H9 (cell line): ENCODE measurements around the gene SIGLEC5. TPM values are rescaled to one million over a fixed set of nuclear protein-coding genes. Genes with fewer than 3 reads are reported as not detected.

Source experiments
- DNase-seq: peaks from one replicate; pipeline ENCODE4 v3.0.0-alpha.2; 2017
- H2AFZ ChIP-seq: one replicate; pipeline ENCODE4 v1.6.1; 2013; ENCODE audit warnings: mild to moderate bottlenecking, low read length, control low read depth, moderate library complexity
- H2AK5ac ChIP-seq: 2 replicates; pipeline ENCODE4 v1.6.1; 2013; ENCODE audit warnings: low read length, control low read depth, mixed read lengths; ENCODE audit not compliant: insufficient read length
- H2BK120ac ChIP-seq: one replicate; pipeline ENCODE4 v1.6.1; 2013; ENCODE audit warnings: low read depth, mild to moderate bottlenecking, low read length, control low read depth, inconsistent platforms; ENCODE audit not compliant: poor library complexity, severe bottlenecking
- H2BK12ac ChIP-seq: 2 replicates; pipeline ENCODE4 v1.6.1; 2013; ENCODE audit warnings: low read length, control low read depth, mixed read lengths, low read depth; ENCODE audit not compliant: insufficient read length
- H2BK15ac ChIP-seq: 2 replicates; pipeline ENCODE4 v1.6.1; 2013; ENCODE audit warnings: low read depth, low read length, control low read depth
- H2BK20ac ChIP-seq: one replicate; pipeline ENCODE4 v1.6.1; 2013; ENCODE audit warnings: low read depth, mild to moderate bottlenecking, low read length, control low read depth, inconsistent platforms; ENCODE audit not compliant: poor library complexity, severe bottlenecking
- H2BK5ac ChIP-seq: 2 replicates; pipeline ENCODE4 v1.6.1; 2013; ENCODE audit warnings: low read length, control low read depth, mixed read lengths; ENCODE audit not compliant: insufficient read length
- H3K14ac ChIP-seq: 2 replicates; pipeline ENCODE4 v1.6.1; 2013; ENCODE audit warnings: low read length, control low read depth; ENCODE audit not compliant: insufficient read depth
- H3K18ac ChIP-seq: 2 replicates; pipeline ENCODE4 v1.6.1; 2013; ENCODE audit warnings: low read depth, mild to moderate bottlenecking, mixed read lengths, low read length, control low read depth; ENCODE audit not compliant: insufficient read length
- H3K23ac ChIP-seq: 2 replicates; pipeline ENCODE4 v1.6.1; 2013; ENCODE audit warnings: low read length, control low read depth, mixed read lengths, low read depth; ENCODE audit not compliant: insufficient read length
- H3K23me2 ChIP-seq: 2 replicates; pipeline ENCODE4 v1.6.1; 2013; ENCODE audit warnings: low read depth, mild to moderate bottlenecking, mixed read lengths, low read length, control low read depth; ENCODE audit not compliant: insufficient read length, poor library complexity, severe bottlenecking
- H3K27ac ChIP-seq: 2 replicates; pipeline ENCODE4 v1.5.1; 2013; ENCODE audit warnings: low read length, control low read depth, mixed read lengths, low read depth; ENCODE audit not compliant: insufficient read length
- H3K27me3 ChIP-seq: 2 replicates; pipeline ENCODE4 v1.6.1; 2013; ENCODE audit warnings: low read length, control low read depth, inconsistent platforms; ENCODE audit not compliant: insufficient read depth
- H3K4ac ChIP-seq: 2 replicates; pipeline ENCODE4 v1.6.1; 2013; ENCODE audit warnings: low read depth, mild to moderate bottlenecking, control low read depth, inconsistent platforms, low read length, moderate library complexity
- H3K4me1 ChIP-seq: 2 replicates; pipeline ENCODE4 v1.6.1; 2013; ENCODE audit warnings: low read length, control low read depth, inconsistent platforms; ENCODE audit not compliant: insufficient read depth
- H3K4me2 ChIP-seq: 2 replicates; pipeline ENCODE4 v1.6.1; 2013; ENCODE audit warnings: low read length, control low read depth, mixed read lengths; ENCODE audit not compliant: insufficient read length, insufficient read depth
- H3K56ac ChIP-seq: 2 replicates; pipeline ENCODE4 v1.6.1; 2013; ENCODE audit warnings: low read depth, mild to moderate bottlenecking, mixed read lengths, low read length, control low read depth; ENCODE audit not compliant: insufficient read length
- H3K79me1 ChIP-seq: 2 replicates; pipeline ENCODE4 v1.6.1; 2013; ENCODE audit warnings: low read depth, mild to moderate bottlenecking, moderate library complexity, low read length, control low read depth, inconsistent platforms; ENCODE audit not compliant: insufficient read depth, poor library complexity, severe bottlenecking
- H3K79me2 ChIP-seq: 2 replicates; pipeline ENCODE4 v1.6.1; 2013; ENCODE audit warnings: low read length, control low read depth, inconsistent platforms; ENCODE audit not compliant: insufficient read depth
- H3K9ac ChIP-seq: 2 replicates; pipeline ENCODE4 v1.6.1; 2013; ENCODE audit warnings: low read length, control low read depth, mixed read lengths; ENCODE audit not compliant: insufficient read length; ENCODE audit errors: extremely low read depth
- H3K9me3 ChIP-seq: one replicate; pipeline ENCODE4 v1.6.1; 2013; ENCODE audit warnings: low read depth, low read length, inconsistent platforms; ENCODE audit not compliant: control insufficient read depth
- H3T11ph ChIP-seq: one replicate; pipeline ENCODE4 v1.6.1; 2013; ENCODE audit warnings: mild to moderate bottlenecking, low read length, control low read depth, inconsistent platforms
- H4K20me1 ChIP-seq: one replicate; pipeline ENCODE4 v1.6.1; 2013; ENCODE audit not compliant: control insufficient read depth, insufficient read length, insufficient read depth
- H4K5ac ChIP-seq: 2 replicates; pipeline ENCODE4 v1.6.1; 2013; ENCODE audit warnings: low read depth, mild to moderate bottlenecking, mixed read lengths, low read length, control low read depth; ENCODE audit not compliant: insufficient read length
- H4K8ac ChIP-seq: replicated peaks from 2 replicates; pipeline ENCODE4 v1.6.1; 2013; ENCODE audit warnings: low read length, control low read depth, mixed read lengths, low read depth; ENCODE audit not compliant: insufficient read length
- H4K91ac ChIP-seq: 2 replicates; pipeline ENCODE4 v1.6.1; 2013; ENCODE audit warnings: low read depth, mild to moderate bottlenecking, moderate library complexity, mixed read lengths, low read length, control low read depth; ENCODE audit not compliant: insufficient read length
- H3K27ac Mint-ChIP-seq, 3 experiments: 2 replicates in 2 of 3; 3 replicates in 1 of 3; pipeline ENCODE4 v1.8.0; 2020 to 2021; ENCODE audit warnings: mixed read lengths in 3 of 3, mild to moderate bottlenecking in 1 of 3, moderate library complexity in 1 of 3
- H3K27me3 Mint-ChIP-seq: 2 replicates; pipeline ENCODE4 v1.8.0; 2021; ENCODE audit warnings: low read depth, mild to moderate bottlenecking, moderate library complexity, mixed read lengths
- H3K36me3 Mint-ChIP-seq, 3 experiments: 2 replicates in 2 of 3; 3 replicates in 1 of 3; pipeline ENCODE4 v1.8.0; 2020 to 2021; ENCODE audit warnings: low read depth in 3 of 3, mixed read lengths in 3 of 3; ENCODE audit not compliant: insufficient read depth in 1 of 3
- H3K4me1 Mint-ChIP-seq, 2 experiments: 2 replicates each; pipeline ENCODE4 v1.8.0; 2020; ENCODE audit warnings: mixed read lengths in 2 of 2
- H3K4me3 Mint-ChIP-seq, 2 experiments: 2 replicates in 1 of 2; 3 replicates in 1 of 2; pipeline ENCODE4 v1.8.0; 2020 to 2021; ENCODE audit warnings: mild to moderate bottlenecking in 2 of 2, mixed read lengths in 2 of 2, moderate library complexity in 1 of 2
- H3K9me3 Mint-ChIP-seq, 2 experiments: 2 replicates in 1 of 2; 3 replicates in 1 of 2; pipeline ENCODE4 v1.8.0; 2020; ENCODE audit warnings: mild to moderate bottlenecking in 2 of 2, mixed read lengths in 2 of 2, moderate library complexity in 1 of 2
- CTCF ChIP-seq: fragments of 200-600 bp; sonication (generic); conservative IDR thresholded peaks from 3 replicates; pipeline ENCODE4 v1.8.0; 2021; ENCODE audit warnings: antibody characterized with exemption, mild to moderate bottlenecking
- WGBS: extraction: QIAGEN DNeasy Blood & Tissue Kit; methylation state at CpG from one replicate; pipeline ENCODE4 v1.1.7; 2013; ENCODE audit warnings: missing lambda C conversion rate, low lambda C conversion rate, mixed read lengths; ENCODE audit not compliant: insufficient read length; ENCODE audit errors: extremely low coverage; 5-methylcytosine and 5-hydroxymethylcytosine counted together
- total RNA-seq: library from RNA; stranded (reverse); gene quantifications from 2 replicates; pipeline ENCODE4 v1.2.1, GENCODE V29; 2021

Gene SIGLEC5
- total RNA-seq, 1 experiment from 2014 or later, result not detected

GRCh38 chr19:51598159-51598915 lies 31.9 kb downstream of the SIGLEC5 start:
- WGBS, result no CpG with 5 or more reads among the region's 31 CpGs
- H3K9me3 ChIP-seq, result no peaks in the 10 kb centered on the region
- H3K18ac ChIP-seq, result no peak overlapping the region
- no peak overlapping the region for H3K56ac ChIP-seq
- no peak overlapping the region for H2BK15ac ChIP-seq
- no peak overlapping the region for H4K5ac ChIP-seq
- H3K79me1 ChIP-seq, result no peaks in the 10 kb centered on the region
- H4K20me1 ChIP-seq, result no peaks in the 10 kb centered on the region
- no peak overlapping the region for H3K9ac ChIP-seq
- no peak overlapping the region for H2BK5ac ChIP-seq
- H2AK5ac ChIP-seq, result no peak overlapping the region
- no peaks in the 10 kb centered on the region for H3K27me3 ChIP-seq
- H3K14ac ChIP-seq, result no peak overlapping the region
- H3K23ac ChIP-seq, result no peak overlapping the region
- peaks cover 13 to 14% of the 10 kb centered on the region in 2 experiments for H3K4me1 Mint-ChIP-seq
- H4K91ac ChIP-seq, result no peak overlapping the region
- no peak for TF ChIP-seq CTCF
- H4K8ac ChIP-seq, result no peak overlapping the region
- H2AFZ ChIP-seq, result no peak overlapping the region
- H3K36me3 Mint-ChIP-seq, result peaks cover 0 to 5% (median 4%) of the 10 kb centered on the region in 3 experiments; a peak in 2 of 7 replicates
- H3T11ph ChIP-seq, result no peak overlapping the region
- peaks cover 47 to 59% of the 10 kb centered on the region in 2 experiments for H3K9me3 Mint-ChIP-seq
- peaks cover 9% of the 10 kb centered on the region for H3K27me3 Mint-ChIP-seq
- no peak overlapping the region for H3K27ac ChIP-seq
- H3K4me1 ChIP-seq, result no peaks in the 10 kb centered on the region; the same call in 1 of the 2 replicates
- no peaks in the 10 kb centered on the region for H3K79me2 ChIP-seq
- no peak overlapping the region for H3K4me3 Mint-ChIP-seq
- H3K4ac ChIP-seq, result no peak overlapping the region
- no peak overlapping the region for H3K4me2 ChIP-seq
- H3K23me2 ChIP-seq, result peaks cover 13% of the 10 kb centered on the region
- DNase-seq, result no peak
- no peak overlapping the region for H2BK12ac ChIP-seq
- H3K27ac Mint-ChIP-seq, result no peak overlapping the region
- H2BK120ac ChIP-seq, result no peak overlapping the region
- H2BK20ac ChIP-seq, result no peak overlapping the region
